GM08714 (cell line): ENCODE results near the gene HAUS7.

Experiments
- H3K4me3 ChIP-seq: fragments of 200-500 bp; sonication (Bioruptor generic); 2 replicates; pipeline ENCODE4 v1.5.1; 2014; ENCODE audit warnings: mild to moderate bottlenecking, low read length, inconsistent platforms
- ZNF274 ChIP-seq: IDR thresholded peaks from 2 replicates; pipeline ENCODE4 v1.6.1; 2012; ENCODE audit warnings: mild to moderate bottlenecking, low read depth, low read length

Gene HAUS7

GRCh38 chrX:153401133-153401764 lies 69.1 kb downstream of the HAUS7 start, which contains the start of gene PNMA6E:
Gene PNMA6E, minus strand, starts transcription at chrX:153401350. Its CDS starts 2,501 bp downstream, at chrX:153398849.
- H3K4me3 ChIP-seq: no peak within 1 kb of the TSS
- no peak for TF ChIP-seq ZNF274

- TF ChIP-seq ZNF274: no peak
- H3K4me3 ChIP-seq: no peak overlapping the region
These were observed 69.9 kb downstream of the HAUS7 start for GRCh38 chrX:153400146-153401132.

GRCh38 chrX:153398275-153398960 lies 72.0 kb downstream of the HAUS7 start:
- H3K4me3 ChIP-seq: no peak overlapping the region
- TF ChIP-seq ZNF274: no peak
